ENCODE data around the gene TRA2B.

Gene TRA2B

GRCh38 chr3:185874119-185874518 lies 63.7 kb downstream of the TRA2B start:
- no peak overlapping the region for H3K4me3 ChIP-seq (ENCODE audit: low read depth, low read length)
- DNase-seq (ENCODE audit: low read depth), result no peak
- TF ChIP-seq CTCF (IDR thresholded peaks at IDR 0.05; ENCODE audit: insufficient read depth, low read depth, low read length, missing control alignments), result no peak

DNA sequence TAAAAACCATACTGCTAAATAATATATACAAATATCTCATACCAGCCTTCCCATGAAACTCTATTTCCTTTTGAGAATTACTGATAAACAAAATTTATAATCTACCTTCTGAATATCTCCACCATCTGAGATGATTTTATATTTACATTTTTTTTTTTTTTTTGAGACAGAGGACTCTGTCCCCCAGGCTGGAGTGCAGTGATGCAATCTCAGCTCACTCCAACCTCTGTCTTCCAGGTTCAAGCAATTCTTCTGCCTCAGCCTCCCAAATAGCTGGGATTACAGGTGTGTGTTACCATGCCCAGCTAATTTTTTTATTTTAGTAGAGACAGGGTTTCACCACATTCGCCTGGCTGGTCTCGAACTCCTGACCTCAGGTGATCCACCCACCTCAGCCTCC lies 70.2 kb downstream of the TRA2B start:
- TF ChIP-seq CTCF (IDR thresholded peaks at IDR 0.05; ENCODE audit: insufficient read depth, low read depth, low read length, missing control alignments), result no peak
- H3K4me3 ChIP-seq (ENCODE audit: low read depth, low read length), result no peak overlapping the region
- no peak for DNase-seq (ENCODE audit: low read depth)

DNA sequence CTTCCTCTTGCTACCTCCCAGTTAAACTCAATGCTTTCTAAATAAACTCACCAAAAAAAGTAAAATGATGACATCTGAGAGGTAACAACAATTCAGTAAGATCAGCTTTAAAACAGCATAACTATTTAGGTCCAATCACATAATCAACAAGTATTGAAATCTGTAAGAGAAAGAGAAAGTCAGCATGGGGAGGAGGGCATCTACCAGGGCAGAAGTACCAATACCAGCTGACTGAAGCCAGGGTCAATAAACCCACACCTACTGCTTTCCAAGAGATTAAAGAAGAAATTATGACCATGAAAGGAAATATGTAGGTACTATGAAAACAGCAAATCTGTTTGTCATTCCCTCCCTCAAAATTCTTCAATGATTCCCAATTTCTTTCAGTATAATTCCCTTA lies 70.8 kb downstream of the TRA2B start:
- DNase-seq (ENCODE audit: low read depth), result no peak
- H3K4me3 ChIP-seq (ENCODE audit: low read depth, low read length), result no peak overlapping the region
- TF ChIP-seq CTCF (IDR thresholded peaks at IDR 0.05; ENCODE audit: insufficient read depth, low read depth, low read length, missing control alignments), result no peak

DNA sequence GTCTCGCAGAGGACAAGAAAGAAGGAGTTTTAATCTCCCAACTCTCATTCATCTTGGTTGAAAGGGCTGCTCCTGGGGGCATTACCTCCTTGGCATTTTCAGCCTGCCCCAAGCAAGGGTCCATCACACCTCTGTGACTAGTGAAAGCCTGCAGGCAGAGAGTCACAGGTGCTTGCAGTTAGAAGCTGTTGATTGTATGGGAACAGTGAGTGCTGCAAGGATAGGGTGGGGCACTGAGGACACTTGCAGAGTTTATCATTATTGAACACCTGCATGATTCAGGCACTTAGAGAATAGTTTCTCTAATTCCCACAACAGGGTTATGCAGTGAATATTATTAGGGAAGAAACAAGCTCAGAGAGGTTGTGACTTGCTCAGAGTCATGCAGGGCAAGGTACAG lies 71.3 kb downstream of the TRA2B start:
- no peak for DNase-seq (ENCODE audit: low read depth)

More for the DNA sequence above, 71.3 kb downstream of the TRA2B start:
- no peak overlapping the region for H3K4me3 ChIP-seq (ENCODE audit: low read depth, low read length)
- no peak for TF ChIP-seq CTCF (IDR thresholded peaks at IDR 0.05; ENCODE audit: insufficient read depth, low read depth, low read length, missing control alignments)
